ENCODE data around the gene VAV3.
"Not testable (repeated sequence)": the region's sequence is repeated elsewhere in the genome, so short reads cannot be mapped to it uniquely, and the experiment has no call there.

The VAV3 gene

DNA sequence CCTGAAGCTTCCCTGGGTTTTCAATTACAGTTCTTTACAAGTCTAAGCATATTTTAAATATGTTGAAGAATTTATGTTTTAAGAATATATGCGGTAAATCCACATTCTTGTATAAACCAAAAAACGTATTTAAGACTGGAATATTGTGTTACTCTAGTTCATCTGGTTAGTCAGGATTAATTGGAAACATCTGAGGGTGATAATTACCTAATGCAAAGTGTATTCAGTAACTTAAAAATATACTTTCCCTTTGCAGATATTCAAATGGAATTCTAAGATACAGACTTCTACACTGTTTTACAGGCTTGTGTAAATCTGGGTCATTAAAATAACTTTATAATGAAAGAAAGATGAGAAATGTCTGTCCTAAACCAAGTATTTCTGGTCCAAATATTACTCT lies 302.0 kb downstream of the VAV3 start:
- TF ChIP-seq, protein P1, sequence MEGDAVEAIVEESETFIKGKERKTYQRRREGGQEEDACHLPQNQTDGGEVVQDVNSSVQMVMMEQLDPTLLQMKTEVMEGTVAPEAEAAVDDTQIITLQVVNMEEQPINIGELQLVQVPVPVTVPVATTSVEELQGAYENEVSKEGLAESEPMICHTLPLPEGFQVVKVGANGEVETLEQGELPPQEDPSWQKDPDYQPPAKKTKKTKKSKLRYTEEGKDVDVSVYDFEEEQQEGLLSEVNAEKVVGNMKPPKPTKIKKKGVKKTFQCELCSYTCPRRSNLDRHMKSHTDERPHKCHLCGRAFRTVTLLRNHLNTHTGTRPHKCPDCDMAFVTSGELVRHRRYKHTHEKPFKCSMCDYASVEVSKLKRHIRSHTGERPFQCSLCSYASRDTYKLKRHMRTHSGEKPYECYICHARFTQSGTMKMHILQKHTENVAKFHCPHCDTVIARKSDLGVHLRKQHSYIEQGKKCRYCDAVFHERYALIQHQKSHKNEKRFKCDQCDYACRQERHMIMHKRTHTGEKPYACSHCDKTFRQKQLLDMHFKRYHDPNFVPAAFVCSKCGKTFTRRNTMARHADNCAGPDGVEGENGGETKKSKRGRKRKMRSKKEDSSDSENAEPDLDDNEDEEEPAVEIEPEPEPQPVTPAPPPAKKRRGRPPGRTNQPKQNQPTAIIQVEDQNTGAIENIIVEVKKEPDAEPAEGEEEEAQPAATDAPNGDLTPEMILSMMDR (IDR thresholded peaks at IDR 0.05): no peak
- no peak for TF ChIP-seq ZFX (IDR thresholded peaks at IDR 0.05; ENCODE audit: borderline replicate concordance)

DNA sequence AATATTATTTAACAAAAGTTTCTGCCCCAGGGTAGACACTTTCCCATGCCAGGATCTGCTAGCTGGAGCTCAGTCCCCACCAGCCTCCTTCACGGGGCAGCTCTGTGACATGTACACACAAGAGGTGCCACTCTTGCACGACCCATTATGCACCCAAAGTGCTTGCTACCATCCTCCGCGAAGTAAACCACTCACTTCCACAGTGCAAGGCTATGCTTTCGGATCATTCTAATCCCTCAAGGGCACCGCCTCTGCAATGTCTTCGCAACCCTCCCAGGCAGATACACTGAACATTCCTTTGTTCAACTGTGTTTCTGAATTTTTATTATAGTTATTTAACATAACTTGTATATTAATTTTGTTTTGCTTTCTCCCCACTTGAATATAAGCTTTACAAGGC lies 303.8 kb downstream of the VAV3 start:
- TF ChIP-seq, protein P1 (IDR thresholded peaks at IDR 0.05): no peak
- TF ChIP-seq ZFX (IDR thresholded peaks at IDR 0.05; ENCODE audit: borderline replicate concordance): no peak
- H3K27ac ChIP-seq: no peak overlapping the region

More for the DNA sequence above, 302.0 kb downstream of the VAV3 start:
- no peak overlapping the region for H3K27ac ChIP-seq

DNA sequence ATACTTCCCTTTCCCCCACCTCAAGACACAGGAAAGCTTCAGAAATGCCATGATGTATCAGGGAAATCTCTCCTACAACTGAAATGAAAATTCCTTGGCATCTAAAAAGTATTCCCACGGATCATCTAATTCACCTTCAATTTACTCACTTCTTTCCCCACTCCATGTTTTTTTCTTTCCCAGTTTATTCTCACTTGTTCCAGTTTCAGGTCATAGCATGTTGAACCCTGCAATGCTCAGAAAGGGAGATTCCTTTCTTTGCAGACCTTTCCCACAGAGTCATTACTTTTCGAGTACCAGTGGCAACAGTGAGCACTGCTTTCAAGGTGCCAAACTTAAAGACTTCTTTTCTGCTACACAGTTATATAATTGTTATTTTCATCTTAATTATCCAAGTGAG lies 305.0 kb downstream of the VAV3 start:
- no peak overlapping the region for H3K27ac ChIP-seq
- TF ChIP-seq ZFX (IDR thresholded peaks at IDR 0.05; ENCODE audit: borderline replicate concordance): no peak
- TF ChIP-seq, protein P1 (IDR thresholded peaks at IDR 0.05): no peak

DNA sequence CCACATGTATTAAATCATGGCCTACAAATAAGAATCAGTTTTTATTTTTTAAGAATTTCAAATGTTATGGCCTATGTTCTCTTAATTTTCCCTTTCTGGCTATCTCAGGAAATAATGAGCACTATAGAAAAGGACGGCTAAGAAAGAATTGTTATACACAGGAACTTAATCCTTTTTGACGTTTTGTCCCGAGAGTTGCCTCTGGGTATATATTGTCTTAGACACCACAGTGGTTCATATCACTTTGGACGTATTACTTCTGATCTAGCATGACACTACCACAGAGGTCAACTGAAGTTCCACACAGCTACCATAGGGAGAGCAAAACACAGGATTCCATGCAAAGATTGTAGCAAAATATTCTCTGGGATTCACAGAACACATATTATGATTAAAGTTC lies 307.6 kb downstream of the VAV3 start:
- TF ChIP-seq, protein P1 (IDR thresholded peaks at IDR 0.05): no peak
- no peak for TF ChIP-seq ZFX (IDR thresholded peaks at IDR 0.05; ENCODE audit: borderline replicate concordance)
- H3K27ac ChIP-seq: no peak overlapping the region

DNA sequence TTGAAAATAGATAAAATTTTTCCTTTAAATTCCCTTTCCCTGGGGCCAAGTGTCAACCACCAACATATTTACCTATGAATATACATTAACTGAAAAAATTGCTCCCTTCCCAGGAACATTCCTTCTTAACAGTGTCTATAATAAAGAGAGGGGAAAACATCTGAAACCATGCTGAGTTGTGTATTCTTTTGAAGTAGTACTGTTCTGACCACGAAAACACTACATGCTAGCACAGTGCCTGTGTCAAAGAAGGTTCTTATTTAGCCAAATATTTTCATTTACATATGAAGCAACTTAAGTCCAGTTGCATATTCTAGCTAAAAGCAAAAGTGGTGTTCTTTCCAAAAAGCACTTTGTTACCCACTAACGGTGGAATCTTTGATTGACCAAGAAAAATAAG lies 311.2 kb downstream of the VAV3 start:
- no peak overlapping the region for H3K27ac ChIP-seq

DNA sequence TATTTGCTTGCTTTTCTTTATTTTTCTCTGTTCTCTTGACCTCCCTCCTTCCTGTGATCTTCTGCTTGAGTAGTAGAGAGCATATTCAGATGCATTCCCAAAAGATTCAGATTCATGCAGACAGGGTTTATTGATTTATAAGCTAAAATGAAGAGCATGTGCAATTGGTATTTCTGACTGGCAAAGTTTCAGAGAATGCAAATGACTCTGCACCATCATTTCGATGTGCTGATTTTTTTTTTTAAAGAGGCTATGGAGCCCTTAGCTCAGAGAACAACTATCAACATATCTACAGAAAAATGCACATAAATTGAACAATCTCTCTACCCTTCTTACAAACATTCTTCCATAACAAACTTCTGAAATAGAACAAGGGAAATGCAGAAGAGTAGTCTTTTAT lies 312.0 kb downstream of the VAV3 start:
- TF ChIP-seq, protein P1 (IDR thresholded peaks at IDR 0.05): no peak
- no peak for TF ChIP-seq ZFX (IDR thresholded peaks at IDR 0.05; ENCODE audit: borderline replicate concordance)
- no peak overlapping the region for H3K27ac ChIP-seq

More for the DNA sequence above, 311.2 kb downstream of the VAV3 start:
- no peak for TF ChIP-seq ZFX (IDR thresholded peaks at IDR 0.05; ENCODE audit: borderline replicate concordance)
- TF ChIP-seq, protein P1 (IDR thresholded peaks at IDR 0.05): no peak

DNA sequence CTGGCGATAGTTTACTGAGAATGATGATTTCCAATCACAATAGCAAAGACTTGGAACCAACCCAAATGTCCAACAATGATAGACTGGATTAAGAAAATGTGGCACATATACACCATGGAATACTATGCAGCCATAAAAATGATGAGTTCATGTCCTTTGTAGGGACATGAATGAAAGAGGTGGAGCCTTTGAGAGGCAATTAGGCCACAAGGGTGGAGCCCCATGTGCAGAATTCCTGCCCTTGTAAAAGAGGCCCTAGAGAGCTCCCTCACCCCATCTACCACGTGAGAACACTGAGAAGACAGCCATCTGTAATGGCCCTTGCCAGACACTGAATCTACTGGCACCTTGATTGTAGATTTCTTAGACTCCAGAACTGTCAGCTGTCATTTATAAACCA lies 314.2 kb downstream of the VAV3 start:
- H3K27ac ChIP-seq: not testable (repeated sequence)

DNA sequence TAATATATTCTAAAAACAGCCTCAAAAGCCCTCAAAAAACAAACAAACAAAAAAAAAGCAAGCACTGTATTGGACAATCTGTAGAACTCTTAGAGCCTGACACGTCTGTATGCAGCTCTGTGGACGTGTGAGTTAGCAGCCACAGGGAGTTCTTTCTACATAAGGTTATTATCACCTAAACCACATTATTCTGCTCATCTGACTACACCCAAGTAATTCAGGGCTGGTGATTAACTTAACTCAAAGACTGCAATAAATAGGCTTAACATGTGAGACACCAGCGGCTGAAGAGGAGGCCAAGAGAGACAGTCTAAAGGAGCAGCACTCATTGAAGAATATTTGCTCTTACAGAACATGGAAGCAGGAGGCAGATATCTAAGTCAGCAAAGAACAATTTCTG lies 316.0 kb downstream of the VAV3 start:
- no peak for TF ChIP-seq ZFX (IDR thresholded peaks at IDR 0.05; ENCODE audit: borderline replicate concordance)
- TF ChIP-seq, protein P1 (IDR thresholded peaks at IDR 0.05): no peak
- H3K27ac ChIP-seq: peak overlapping the region; percentile 37

All from 22Rv1 (cell line).